H1 (cell line): ENCODE data around the gene TMEM147. TPM values are rescaled to one million over a fixed set of nuclear protein-coding genes. Genes with fewer than 3 reads are reported as not detected.

Experiments
- CHD7 ChIP-seq: fragments of 300-600 bp; sonication (generic); IDR thresholded peaks from 2 replicates; pipeline ENCODE4 v1.7.1; 2012; ENCODE audit warnings: low read length, moderate library complexity, mild to moderate bottlenecking, inconsistent platforms; ENCODE audit not compliant: insufficient replicate concordance
- KDM4A ChIP-seq: IDR thresholded peaks from one replicate; pipeline ENCODE4 v1.7.1; 2012; ENCODE audit warnings: low read depth, mild to moderate bottlenecking, moderate library complexity, low read length, inconsistent platforms; ENCODE audit not compliant: severe bottlenecking
- RBBP5 ChIP-seq: IDR thresholded peaks from 2 replicates; pipeline ENCODE4 v1.7.1; 2012; ENCODE audit warnings: low read depth, mild to moderate bottlenecking, inconsistent platforms, low read length, moderate library complexity, borderline replicate concordance
- RNF2 ChIP-seq: fragments of 200-900, 300-1000 bp; sonication (generic); IDR thresholded peaks from 2 replicates; pipeline ENCODE4 v1.7.1; 2016; ENCODE audit warnings: borderline replicate concordance, low read depth, mild to moderate bottlenecking, antibody characterized with exemption, low read length; ENCODE audit not compliant: poor library complexity, severe bottlenecking; ENCODE audit errors: missing control alignments
- SIX5 ChIP-seq: IDR thresholded peaks from 2 replicates; pipeline ENCODE4 v1.6.1; 2011; ENCODE audit warnings: mild to moderate bottlenecking, low read depth, low read length
- SP2 ChIP-seq: IDR thresholded peaks from 2 replicates; pipeline ENCODE4 v1.6.1; 2012; ENCODE audit warnings: mild to moderate bottlenecking, low read length, inconsistent platforms
- ZNF274 ChIP-seq: IDR thresholded peaks from 2 replicates; pipeline ENCODE4 v1.7.0; 2012; ENCODE audit warnings: low read length, borderline replicate concordance; ENCODE audit errors: extremely low read depth
- polyA plus RNA-seq, 7 experiments: library from polyadenylated mRNA; depleted of rRNA in 3 of 7; stranded (reverse) in 5 of 7; unstranded in 2 of 7; fragments of >200 nt in 5 of 7; fragments of 200-250 nt in 2 of 7; gene quantifications; 1 replicate in 5 of 7; 2 replicates in 1 of 7; 4 replicates in 1 of 7; pipeline versions ENCODE4 v1.2.1 to v1.2.3, GENCODE V29; 2011 to 2013; ENCODE audit warnings: missing spikeins in 2 of 7, mixed read lengths in 2 of 7
- total RNA-seq: library from RNA; stranded (reverse); fragmentation: NEBNext Ultra II Directional; extraction: Animal tissue kit (Norgen Biotek cat#: 25700); gene quantifications from 2 replicates; pipeline ENCODE4 v1.2.1, GENCODE V29; 2021

TMEM147 gene
- total and polyA plus RNA-seq, 2 of the 8 experiments (the other 6 are each of a cell fraction or from before 2014, with no cell fraction given), result 159 to 418 TPM

- no peak for TF ChIP-seq CHD7
- no peak for TF ChIP-seq SIX5
- no peak for TF ChIP-seq KDM4A
- TF ChIP-seq SP2, result no peak
- TF ChIP-seq RBBP5, result no peak
- no peak for TF ChIP-seq RNF2
- no peak for TF ChIP-seq ZNF274
- TF ChIP-seq, all 59 proteins: peak for 0
Observed at GRCh38 chr19:35516310-35516709, 29.1 kb upstream of the TMEM147 start (continued).
